Raji (cell line): ENCODE measurements around the gene AGAP2.

Experiments
- POLR2A ChIP-seq: IDR thresholded peaks from 2 replicates; pipeline ENCODE4 v1.6.1; 2011; ENCODE audit warnings: low read depth, low read length, control low read depth; ENCODE audit not compliant: insufficient read depth

AGAP2 gene

DNA sequence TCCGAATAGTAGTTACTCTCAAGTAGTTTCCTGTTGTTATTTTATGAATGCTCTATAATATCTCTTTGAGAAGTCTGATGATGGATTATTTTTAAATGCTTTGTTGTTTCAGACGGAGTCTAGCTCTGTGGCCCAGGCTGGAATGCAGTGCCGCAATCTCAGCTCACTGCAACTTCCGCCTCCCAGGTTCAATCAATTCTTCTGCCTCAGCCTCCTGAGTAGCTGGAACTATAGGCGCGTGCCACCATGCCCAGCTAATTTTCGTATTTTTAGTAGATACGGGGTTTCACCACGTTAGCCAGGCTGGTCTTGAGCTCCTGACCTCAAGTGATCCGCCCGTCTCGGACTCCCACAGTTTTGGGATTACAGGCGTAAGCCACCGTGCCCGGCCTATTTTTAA lies 46.0 kb downstream of the AGAP2 start:
- TF ChIP-seq POLR2A = no peak

DNA sequence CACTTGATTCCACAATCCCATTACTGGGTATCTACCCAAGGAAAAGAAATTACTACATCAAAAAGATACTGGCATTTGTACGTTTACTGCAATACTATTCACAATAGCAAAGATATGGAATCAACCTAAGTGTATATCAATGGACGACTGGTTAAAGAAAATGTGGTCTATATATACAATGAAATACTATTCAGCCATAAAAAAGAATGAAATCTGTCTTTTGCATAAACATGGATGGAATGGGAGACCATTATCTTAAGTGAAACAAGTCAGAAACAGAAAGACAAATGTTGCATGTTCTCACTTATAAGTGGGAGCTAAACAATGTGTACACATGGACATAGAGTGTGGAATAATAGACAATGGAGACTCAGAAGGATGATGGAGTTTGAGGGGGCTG lies 49.6 kb downstream of the AGAP2 start:
- no peak for TF ChIP-seq POLR2A

DNA sequence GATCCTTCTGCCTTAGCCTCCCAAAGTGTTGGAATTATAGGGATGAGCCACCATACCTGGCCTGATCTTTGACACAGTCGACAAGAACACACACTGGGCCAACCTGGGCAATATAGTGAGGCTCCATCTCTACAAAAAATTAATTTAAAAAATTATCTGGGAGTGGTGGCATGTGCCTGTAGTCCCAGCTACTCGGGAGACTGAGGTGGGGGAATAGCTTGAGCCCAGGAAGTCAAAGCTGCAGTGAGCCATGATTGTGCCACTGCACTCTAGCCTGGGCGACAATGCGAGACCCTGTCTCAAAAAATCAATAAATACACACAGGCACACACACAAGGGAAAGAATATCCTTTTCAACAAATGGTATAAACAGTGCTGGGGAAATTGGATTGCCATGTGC lies 50.7 kb downstream of the AGAP2 start:
- TF ChIP-seq POLR2A = no peak

DNA sequence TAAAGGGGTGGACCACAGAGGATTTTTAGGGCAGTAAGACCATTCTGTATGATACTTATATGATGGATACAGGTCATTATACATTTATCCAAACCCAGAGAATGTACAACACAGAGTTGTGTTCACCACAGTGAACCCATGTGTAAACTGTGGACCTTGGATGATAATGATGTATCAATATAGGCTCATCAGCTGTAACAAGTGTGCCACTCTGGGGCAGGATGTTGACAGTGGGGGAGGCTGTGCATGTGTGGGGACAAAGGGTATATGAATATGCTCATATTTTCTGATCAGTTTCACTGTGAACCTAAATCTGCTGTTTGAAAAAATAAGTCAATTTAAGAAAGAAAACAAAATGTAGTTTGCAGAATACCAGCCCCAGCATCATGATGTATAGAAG lies 58.8 kb downstream of the AGAP2 start:
- TF ChIP-seq POLR2A = no peak

DNA sequence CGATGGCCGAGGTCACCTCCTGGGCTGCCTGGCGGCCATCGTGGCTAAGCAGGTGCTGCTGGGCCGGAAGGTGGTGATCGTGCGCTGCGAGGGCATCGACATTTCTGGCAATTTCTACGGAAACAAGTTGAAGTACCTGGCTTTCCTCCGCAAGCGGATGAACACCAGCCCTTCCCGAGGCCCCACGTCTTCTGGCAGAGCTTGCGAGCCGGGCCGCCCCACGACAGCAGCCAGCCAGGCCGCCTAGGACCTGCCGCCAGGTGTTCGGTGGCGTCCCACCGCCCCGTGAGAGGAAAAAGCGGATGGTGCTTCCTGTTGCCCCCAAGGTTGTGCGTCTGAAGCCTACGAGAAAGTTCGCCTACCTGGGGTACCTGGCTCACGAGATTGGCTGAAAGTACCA lies 63.9 kb downstream of the AGAP2 start:
- no peak for TF ChIP-seq POLR2A
